RCC 7860 (cell line): Measurements from ENCODE around the gene SNX30.

ENCODE experiments used
- DNase-seq: peaks from one replicate; pipeline ENCODE4 v3.0.0-alpha.2; 2015; ENCODE audit warnings: low spot score
- FAIRE-seq: peaks from 2 replicates; lab custom pipeline; 2012; peaks lifted over from hg19 to GRCh38; lab: Jason Lieb, UNC

SNX30 gene

GRCh38 chr9:112853882-112854585, 103.5 kb downstream of the SNX30 start:
- DNase-seq (no peak), FAIRE-seq (no peak)

- DNase-seq (no peak), FAIRE-seq (no peak)
Measured at GRCh38 chr9:112854657-112855056, 104.1 kb downstream of the SNX30 start.

GRCh38 chr9:112856200-112856599, 105.6 kb downstream of the SNX30 start:
- FAIRE-seq (no peak), DNase-seq (no peak)

- no peak for DNase-seq
- no peak for FAIRE-seq
Measured at GRCh38 chr9:112856843-112857242, 106.3 kb downstream of the SNX30 start.

GRCh38 chr9:112858005-112858404, 107.4 kb downstream of the SNX30 start:
- FAIRE-seq (no peak), DNase-seq (no peak)

GRCh38 chr9:112858625-112859147, 108.1 kb downstream of the SNX30 start:
- DNase-seq, result no peak
- no peak for FAIRE-seq

GRCh38 chr9:112860451-112860850, 109.9 kb downstream of the SNX30 start:
- DNase-seq, result no peak
- no peak for FAIRE-seq

- DNase-seq, result no peak
- FAIRE-seq, result no peak
Measured at GRCh38 chr9:112861155-112861554, 110.6 kb downstream of the SNX30 start.

- FAIRE-seq (no peak), DNase-seq (no peak)
Measured at GRCh38 chr9:112861638-112862555, 111.3 kb downstream of the SNX30 start.

GRCh38 chr9:112863214-112863613, 112.7 kb downstream of the SNX30 start:
- FAIRE-seq (no peak), DNase-seq (no peak)

GRCh38 chr9:112863746-112864145, 113.2 kb downstream of the SNX30 start:
- DNase-seq (no peak), FAIRE-seq (no peak)

- no peak for FAIRE-seq
- no peak for DNase-seq
Measured at GRCh38 chr9:112864403-112864802, 113.8 kb downstream of the SNX30 start.

GRCh38 chr9:112864982-112865381, 114.4 kb downstream of the SNX30 start:
- DNase-seq, result no peak
- FAIRE-seq, result no peak

- FAIRE-seq (no peak), DNase-seq (peak; percentile 39)
Measured at GRCh38 chr9:112866662-112867274, 116.2 kb downstream of the SNX30 start.

GRCh38 chr9:112867275-112867991, 116.9 kb downstream of the SNX30 start:
- DNase-seq (peak; percentile 72), FAIRE-seq (peak; percentile 87)

- DNase-seq (no peak), FAIRE-seq (no peak)
Measured at GRCh38 chr9:112868461-112868860, 117.9 kb downstream of the SNX30 start.

GRCh38 chr9:112869041-112869529, 118.5 kb downstream of the SNX30 start:
- FAIRE-seq, result no peak
- DNase-seq, result no peak

- DNase-seq (no peak), FAIRE-seq (no peak)
Measured at GRCh38 chr9:112869917-112870316, 119.4 kb downstream of the SNX30 start.

- FAIRE-seq (no peak), DNase-seq (no peak)
Measured at GRCh38 chr9:112870556-112870955, 120.0 kb downstream of the SNX30 start.

- DNase-seq (no peak), FAIRE-seq (no peak)
Measured at GRCh38 chr9:112872019-112872418, 121.5 kb downstream of the SNX30 start.
